ENCODE data around the gene LONRF2. TPM values are rescaled to one million over a fixed set of nuclear protein-coding genes. Genes with fewer than 3 reads are reported as not detected.

The LONRF2 gene
- total RNA-seq, 6 donors from 2014 or later = 3.0 to 7.9 (median 4.2) TPM

DNA sequence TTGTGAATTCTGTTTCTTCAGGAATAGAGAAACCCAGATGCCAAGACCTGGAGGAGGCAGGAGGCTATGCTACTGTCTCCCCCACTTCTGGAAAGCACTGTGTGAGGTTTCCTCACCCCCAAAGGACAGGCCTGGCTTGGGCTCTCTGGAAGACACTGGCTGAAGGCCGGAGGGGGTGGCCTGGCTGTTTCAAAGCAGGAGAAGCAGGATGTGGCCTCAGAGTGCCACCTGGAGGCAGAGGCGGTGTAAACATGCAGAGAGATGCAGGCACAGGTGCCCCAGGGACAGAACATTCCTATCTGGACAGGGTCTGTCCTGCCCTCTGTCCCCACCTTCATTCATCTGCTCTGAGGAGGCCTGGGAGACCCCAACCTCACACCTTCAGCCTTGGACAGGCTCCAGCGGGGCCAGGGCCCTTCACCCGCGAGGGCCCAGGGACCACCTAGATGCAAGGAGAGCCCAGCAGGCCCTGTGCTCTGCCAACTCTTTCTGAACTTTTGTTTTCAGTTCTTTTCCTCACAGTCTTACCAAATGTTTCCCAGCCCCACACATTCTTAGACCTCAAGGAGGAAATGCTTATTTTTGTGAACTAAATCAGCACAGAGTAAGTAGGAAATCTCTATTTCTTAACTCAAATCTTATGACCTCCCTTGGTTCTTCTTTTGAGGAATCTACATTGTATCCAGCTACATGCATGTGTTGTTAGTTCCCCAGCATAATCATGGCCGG is 79.2 kb downstream of the LONRF2 start:
- no peaks in the 10 kb centered on the region for H3K9me3 ChIP-seq
- H3K36me3 ChIP-seq = no peaks in the 10 kb centered on the region
- DNase-seq (peak in 1 of 2 donors; percentile 77), ATAC-seq (ENCODE audit: low FRiP score in 2 of 2) (peak; percentile 68 to 73)
- peaks cover 0 to 12% (median 7%) of the 10 kb centered on the region in 4 donors for H3K4me1 ChIP-seq
- WGBS, 2 donors = 43 to 62% methylated on average over 6 of the region's 6 CpGs
- no peak for TF ChIP-seq POLR2A (IDR thresholded peaks at IDR 0.05)
- no peak for TF ChIP-seq EP300 (IDR thresholded peaks at IDR 0.05)
- TF ChIP-seq, protein P1, sequence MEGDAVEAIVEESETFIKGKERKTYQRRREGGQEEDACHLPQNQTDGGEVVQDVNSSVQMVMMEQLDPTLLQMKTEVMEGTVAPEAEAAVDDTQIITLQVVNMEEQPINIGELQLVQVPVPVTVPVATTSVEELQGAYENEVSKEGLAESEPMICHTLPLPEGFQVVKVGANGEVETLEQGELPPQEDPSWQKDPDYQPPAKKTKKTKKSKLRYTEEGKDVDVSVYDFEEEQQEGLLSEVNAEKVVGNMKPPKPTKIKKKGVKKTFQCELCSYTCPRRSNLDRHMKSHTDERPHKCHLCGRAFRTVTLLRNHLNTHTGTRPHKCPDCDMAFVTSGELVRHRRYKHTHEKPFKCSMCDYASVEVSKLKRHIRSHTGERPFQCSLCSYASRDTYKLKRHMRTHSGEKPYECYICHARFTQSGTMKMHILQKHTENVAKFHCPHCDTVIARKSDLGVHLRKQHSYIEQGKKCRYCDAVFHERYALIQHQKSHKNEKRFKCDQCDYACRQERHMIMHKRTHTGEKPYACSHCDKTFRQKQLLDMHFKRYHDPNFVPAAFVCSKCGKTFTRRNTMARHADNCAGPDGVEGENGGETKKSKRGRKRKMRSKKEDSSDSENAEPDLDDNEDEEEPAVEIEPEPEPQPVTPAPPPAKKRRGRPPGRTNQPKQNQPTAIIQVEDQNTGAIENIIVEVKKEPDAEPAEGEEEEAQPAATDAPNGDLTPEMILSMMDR (IDR thresholded peaks at IDR 0.05) = peak; percentile 57 to 87 (median 75)
- no peak for TF ChIP-seq POLR2AphosphoS5 (IDR thresholded peaks at IDR 0.05)
- H3K27ac ChIP-seq = no peak overlapping the region
- H3K27me3 ChIP-seq = no peaks in the 10 kb centered on the region
- H3K4me3 ChIP-seq = no peak overlapping the region

DNA sequence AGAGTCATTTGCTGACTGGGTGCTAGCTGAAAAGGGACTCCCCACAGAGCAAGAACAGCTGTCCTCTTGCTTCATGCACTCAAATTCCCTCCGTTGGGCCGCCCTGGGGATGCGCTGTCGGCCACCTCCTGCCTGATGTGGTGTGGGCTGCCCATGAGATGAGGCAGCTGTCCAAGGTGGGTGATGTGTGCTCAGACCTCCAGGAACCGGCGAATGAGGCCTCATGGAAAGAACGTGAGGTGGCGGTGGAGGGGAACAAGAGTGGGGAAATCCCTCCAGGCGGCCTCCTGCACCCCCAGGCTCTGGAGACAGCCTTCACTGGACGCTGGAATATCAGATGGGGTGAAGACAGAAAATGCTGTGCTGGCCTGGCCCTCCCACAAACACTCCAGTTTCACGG is 79.8 kb downstream of the LONRF2 start:
- Histone ChIP-seq H3K27ac (no peak overlapping the region), H3K4me1 (peaks cover 0 to 12% (median 7%) of the 10 kb centered on the region in 4 donors), H3K4me3 (no peak overlapping the region), H3K9me3 (no peaks in the 10 kb centered on the region), H3K27me3 (no peaks in the 10 kb centered on the region), H3K36me3 (no peaks in the 10 kb centered on the region)
- no peak for TF ChIP-seq POLR2A (IDR thresholded peaks at IDR 0.05)
- peak in 1 of 2 donors; percentile 61 for TF ChIP-seq POLR2AphosphoS5 (IDR thresholded peaks at IDR 0.05)
- TF ChIP-seq EP300 (IDR thresholded peaks at IDR 0.05) = no peak
- TF ChIP-seq, protein P1 (IDR thresholded peaks at IDR 0.05) = no peak
- DNase-seq (peak in 1 of 2 donors; percentile 54), ATAC-seq (ENCODE audit: low FRiP score in 2 of 2) (peak in 1 of 2 donors; percentile 4)
- 81 to 82% methylated on average over 11 of the region's 11 CpGs for WGBS, 2 donors

DNA sequence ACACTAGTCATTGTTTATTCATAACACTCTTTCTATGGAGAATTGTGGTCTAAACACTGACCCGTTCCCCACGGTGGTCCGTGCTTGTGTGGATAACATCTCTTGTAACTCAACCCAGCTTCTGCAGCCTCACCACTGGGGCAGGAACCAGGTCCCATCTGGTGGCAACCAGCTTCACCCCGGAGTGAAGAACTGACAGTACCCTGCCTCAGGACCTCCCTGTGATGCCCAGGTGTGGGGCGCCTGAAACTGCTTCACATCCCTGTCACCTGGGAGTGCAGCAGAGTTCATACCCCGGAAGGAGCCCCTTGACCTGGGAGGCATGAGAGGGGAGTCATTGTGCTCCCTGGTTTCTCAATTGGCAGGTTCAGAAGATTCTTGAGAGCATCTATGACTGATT is 81.1 kb downstream of the LONRF2 start:
- H3K4me3 ChIP-seq = no peak overlapping the region
- peaks cover 0 to 12% (median 7%) of the 10 kb centered on the region in 4 donors for H3K4me1 ChIP-seq
- no peak for TF ChIP-seq POLR2AphosphoS5 (IDR thresholded peaks at IDR 0.05)
- TF ChIP-seq, protein P1 (IDR thresholded peaks at IDR 0.05) = no peak
- TF ChIP-seq POLR2A (IDR thresholded peaks at IDR 0.05) = no peak
- no peak for TF ChIP-seq EP300 (IDR thresholded peaks at IDR 0.05)
- no peak overlapping the region for H3K27ac ChIP-seq
- H3K36me3 ChIP-seq = no peaks in the 10 kb centered on the region
- DNase-seq (no peak), ATAC-seq (ENCODE audit: low FRiP score in 2 of 2) (no peak)
- H3K9me3 ChIP-seq = no peaks in the 10 kb centered on the region
- WGBS, 2 donors = 93 to 98% methylated on average over 5 to 6 of the region's 6 CpGs
- no peaks in the 10 kb centered on the region for H3K27me3 ChIP-seq

DNA sequence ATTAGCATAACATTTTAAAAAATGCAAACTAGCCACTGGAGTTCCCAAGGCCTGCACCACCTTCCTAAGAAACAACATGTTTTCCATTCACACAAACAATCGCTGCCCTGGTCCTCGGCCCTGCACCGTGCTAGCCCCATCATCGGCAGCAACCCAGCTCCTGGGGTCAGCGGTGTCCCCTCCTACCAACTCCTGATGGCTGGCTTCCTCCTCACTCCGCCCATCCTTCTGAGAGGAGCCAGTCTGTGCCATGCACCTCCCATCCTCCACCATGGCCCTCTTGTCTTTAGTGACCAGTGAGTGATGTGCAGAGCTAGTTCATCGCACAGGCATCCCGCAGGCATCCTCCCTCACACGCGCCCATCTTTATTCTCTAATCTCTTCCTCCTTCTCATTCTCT is 81.9 kb downstream of the LONRF2 start:
- Histone ChIP-seq H3K9me3 (no peaks in the 10 kb centered on the region), H3K27me3 (no peaks in the 10 kb centered on the region), H3K4me1 (peaks cover 0 to 12% (median 7%) of the 10 kb centered on the region in 4 donors), H3K36me3 (no peaks in the 10 kb centered on the region), H3K4me3 (no peak overlapping the region), H3K27ac (no peak overlapping the region)
- 99% methylated on average over 10 of the region's 10 CpGs for WGBS, 2 donors
- ATAC-seq (ENCODE audit: low FRiP score in 2 of 2) (no peak), DNase-seq (peak in 1 of 2 donors; percentile 18)
- TF ChIP-seq POLR2A (IDR thresholded peaks at IDR 0.05) (no peak), EP300 (IDR thresholded peaks at IDR 0.05) (no peak), POLR2AphosphoS5 (IDR thresholded peaks at IDR 0.05) (no peak)
- TF ChIP-seq, protein P1 (IDR thresholded peaks at IDR 0.05) = no peak

Data from upper lobe of left lung (tissue), 6 donors.